ENCODE data around the gene NT5DC1.

Gene NT5DC1

GRCh38 chr6:116078945-116079344 lies 21.7 kb upstream of the NT5DC1 start:
- no peak for TF ChIP-seq REST (IDR thresholded peaks at IDR 0.05; ENCODE audit: insufficient replicate concordance, low read depth)
- TF ChIP-seq, protein P1, sequence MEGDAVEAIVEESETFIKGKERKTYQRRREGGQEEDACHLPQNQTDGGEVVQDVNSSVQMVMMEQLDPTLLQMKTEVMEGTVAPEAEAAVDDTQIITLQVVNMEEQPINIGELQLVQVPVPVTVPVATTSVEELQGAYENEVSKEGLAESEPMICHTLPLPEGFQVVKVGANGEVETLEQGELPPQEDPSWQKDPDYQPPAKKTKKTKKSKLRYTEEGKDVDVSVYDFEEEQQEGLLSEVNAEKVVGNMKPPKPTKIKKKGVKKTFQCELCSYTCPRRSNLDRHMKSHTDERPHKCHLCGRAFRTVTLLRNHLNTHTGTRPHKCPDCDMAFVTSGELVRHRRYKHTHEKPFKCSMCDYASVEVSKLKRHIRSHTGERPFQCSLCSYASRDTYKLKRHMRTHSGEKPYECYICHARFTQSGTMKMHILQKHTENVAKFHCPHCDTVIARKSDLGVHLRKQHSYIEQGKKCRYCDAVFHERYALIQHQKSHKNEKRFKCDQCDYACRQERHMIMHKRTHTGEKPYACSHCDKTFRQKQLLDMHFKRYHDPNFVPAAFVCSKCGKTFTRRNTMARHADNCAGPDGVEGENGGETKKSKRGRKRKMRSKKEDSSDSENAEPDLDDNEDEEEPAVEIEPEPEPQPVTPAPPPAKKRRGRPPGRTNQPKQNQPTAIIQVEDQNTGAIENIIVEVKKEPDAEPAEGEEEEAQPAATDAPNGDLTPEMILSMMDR (IDR thresholded peaks at IDR 0.05; ENCODE audit: insufficient read depth, low read length), result no peak
- TF ChIP-seq SPI1 (IDR thresholded peaks at IDR 0.05; ENCODE audit: borderline replicate concordance, low read depth), result no peak
- TF ChIP-seq GABPA (IDR thresholded peaks at IDR 0.05; ENCODE audit: low read depth), result no peak
- no peak for TF ChIP-seq POLR2AphosphoS5 (IDR thresholded peaks at IDR 0.05; ENCODE audit: low read depth)
- H3K4me3 ChIP-seq (replicated peaks; ENCODE audit: insufficient read depth, low read length), result no peak overlapping the region
- DNase-seq (ENCODE audit: low read depth in 1 of 2, low spot score in 1 of 2), result no peak
- H3K27me3 ChIP-seq (ENCODE audit: insufficient read depth, poor library complexity, severe bottlenecking), result no peaks in the 10 kb centered on the region
- no peak overlapping the region for H3K27ac ChIP-seq (replicated peaks)

DNA sequence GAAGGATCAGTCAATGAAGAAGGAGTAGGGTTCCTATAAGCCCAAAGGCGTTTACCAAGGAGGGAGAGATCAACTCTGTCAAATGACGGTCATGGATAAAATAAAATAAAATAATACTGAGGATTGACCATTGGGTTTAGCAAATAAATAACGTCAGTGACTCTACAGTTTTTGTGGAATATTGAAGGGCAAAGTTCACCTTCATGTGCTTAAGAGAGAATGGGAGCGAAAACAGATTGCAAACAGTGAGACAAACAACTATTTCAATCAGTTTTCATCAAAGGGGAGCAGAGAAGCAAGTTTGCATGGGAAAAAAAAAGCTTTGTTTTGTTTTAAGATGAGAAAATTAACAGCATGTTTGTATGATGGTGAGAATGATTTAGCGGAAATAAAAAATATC lies 17.6 kb upstream of the NT5DC1 start:
- TF ChIP-seq, protein P1 (IDR thresholded peaks at IDR 0.05; ENCODE audit: insufficient read depth, low read length), result no peak
- TF ChIP-seq SPI1 (IDR thresholded peaks at IDR 0.05; ENCODE audit: borderline replicate concordance, low read depth) (no peak), REST (IDR thresholded peaks at IDR 0.05; ENCODE audit: insufficient replicate concordance, low read depth) (no peak), GABPA (IDR thresholded peaks at IDR 0.05; ENCODE audit: low read depth) (no peak), POLR2AphosphoS5 (IDR thresholded peaks at IDR 0.05; ENCODE audit: low read depth) (no peak)
- H3K27ac ChIP-seq (replicated peaks), result no peak overlapping the region
- DNase-seq (ENCODE audit: low read depth in 1 of 2, low spot score in 1 of 2), result no peak
- H3K27me3 ChIP-seq (ENCODE audit: insufficient read depth, poor library complexity, severe bottlenecking), result no peaks in the 10 kb centered on the region
- H3K4me3 ChIP-seq (replicated peaks; ENCODE audit: insufficient read depth, low read length), result no peak overlapping the region

DNA sequence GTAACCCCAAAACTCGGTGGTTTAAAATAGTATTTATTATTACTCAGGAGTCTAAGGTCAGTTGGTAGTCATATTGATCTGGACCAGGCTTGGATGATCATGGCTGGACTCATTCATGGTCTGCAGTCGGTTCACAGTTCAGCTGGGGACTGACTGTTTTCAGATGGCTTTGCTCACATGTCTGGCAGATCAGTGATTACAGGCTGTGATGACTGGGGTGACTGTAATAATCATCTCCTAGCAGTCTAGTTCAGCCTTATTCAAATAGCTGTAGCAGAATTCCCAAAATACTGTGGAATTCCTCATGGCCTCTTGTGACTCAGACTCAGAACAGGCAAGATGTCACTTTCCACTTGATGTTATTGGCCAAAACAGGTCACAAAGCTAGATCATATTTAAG lies 16.4 kb upstream of the NT5DC1 start:
- no peak overlapping the region for H3K4me3 ChIP-seq (replicated peaks; ENCODE audit: insufficient read depth, low read length)
- no peak for DNase-seq (ENCODE audit: low read depth in 1 of 2, low spot score in 1 of 2)
- TF ChIP-seq REST (IDR thresholded peaks at IDR 0.05; ENCODE audit: insufficient replicate concordance, low read depth) (no peak), POLR2AphosphoS5 (IDR thresholded peaks at IDR 0.05; ENCODE audit: low read depth) (no peak), GABPA (IDR thresholded peaks at IDR 0.05; ENCODE audit: low read depth) (no peak), SPI1 (IDR thresholded peaks at IDR 0.05; ENCODE audit: borderline replicate concordance, low read depth) (no peak)
- TF ChIP-seq, protein P1 (IDR thresholded peaks at IDR 0.05; ENCODE audit: insufficient read depth, low read length), result no peak
- H3K27me3 ChIP-seq (ENCODE audit: insufficient read depth, poor library complexity, severe bottlenecking), result no peaks in the 10 kb centered on the region
- no peak overlapping the region for H3K27ac ChIP-seq (replicated peaks)

Measured in HL-60 (cell line).